GM12878 (cell line): Measurements from ENCODE around the gene POLR2I. TPM values are rescaled to one million over a fixed set of nuclear protein-coding genes. Genes with fewer than 3 reads are reported as not detected.

Experiments
- ATAC-seq: fragments of 200-7000 bp; cut with Tn5 transposase; 3 replicates; pipeline ENCODE4 v1.9.1; 2020; ENCODE audit warnings: mild to moderate bottlenecking, moderate library complexity
- Bru-seq: library from RNA; stranded (reverse); fragments of 400-500 nt; gene quantifications from one replicate; lab custom pipeline; 2021; lab: Mats Ljungman, UMichigan
- BruChase-seq, 2 experiments: library from RNA; stranded (reverse); fragments of 400-500 nt; gene quantifications; one replicate each; lab custom pipeline; 2021; lab: Mats Ljungman, UMichigan
- BruUV-seq: library from RNA; stranded (reverse); fragments of 400-500 nt; replicated peaks from 2 replicates; lab custom pipeline; 2021; lab: Mats Ljungman, UMichigan
- CTCF ChIA-PET: fragments of 300-600 bp; sonication (Branson Sonifier 250); formaldehyde crosslinking; extraction: SDS; loops from one replicate; lab custom pipeline; 2021; ENCODE audit warnings: inconsistent platforms; lab: Yijun Ruan, JAX
- POLR2A ChIA-PET: fragments of 350-600 bp; formaldehyde crosslinking; extraction: SDS; loops from one replicate; lab custom pipeline; 2021; ENCODE audit warnings: inconsistent platforms; lab: Charles Lee
- RAD21 ChIA-PET: fragments of 300-600 bp; sonication (Branson Sonifier 250); formaldehyde crosslinking; loops from one replicate; lab custom pipeline; 2023; ENCODE audit warnings: antibody characterized with exemption; ENCODE audit not compliant: unreplicated experiment; lab: Charles Lee
- SMC1A ChIA-PET: fragments of 300-600 bp; sonication (Branson Sonifier 250); formaldehyde crosslinking; loops from one replicate; lab custom pipeline; 2023; ENCODE audit not compliant: unreplicated experiment, uncharacterized antibody; lab: Charles Lee
- DNase-seq: peaks from one replicate; pipeline ENCODE4 v3.0.0-alpha.2; 2011; ENCODE audit warnings: low read depth, low spot score
- FAIRE-seq: peaks from 3 replicates; lab custom pipeline; 2011; peaks lifted over from hg19 to GRCh38; lab: Jason Lieb, UNC
- H2AFZ ChIP-seq: 2 replicates; pipeline ENCODE4 v1.6.0; 2011; ENCODE audit warnings: low read depth, low read length, control low read depth; ENCODE audit not compliant: control insufficient read depth
- H3K27ac ChIP-seq: 2 replicates; pipeline ENCODE4 v1.5.1; 2011; ENCODE audit warnings: control low read depth; ENCODE audit not compliant: control insufficient read depth, insufficient read depth
- H3K27me3 ChIP-seq, 2 experiments: replicated peaks in 1 of 2; 2 replicates each; pipeline versions ENCODE4 v1.6.0 to v1.6.1; 2011; ENCODE audit warnings: low read length in 1 of 2; ENCODE audit not compliant: control insufficient read depth in 2 of 2, insufficient read depth in 2 of 2
- H3K36me3 ChIP-seq, 2 experiments: 2 replicates each; pipeline ENCODE4 v1.5.1; 2011; ENCODE audit warnings: low read length in 1 of 2; ENCODE audit not compliant: control insufficient read depth in 2 of 2, insufficient read depth in 2 of 2
- H3K4me1 ChIP-seq: 2 replicates; pipeline ENCODE4 v1.6.1; 2011; ENCODE audit warnings: mild to moderate bottlenecking, low read length, moderate library complexity, mixed read lengths; ENCODE audit not compliant: control insufficient read depth, insufficient read depth
- H3K4me2 ChIP-seq: 2 replicates; pipeline ENCODE4 v1.6.0; 2011; ENCODE audit warnings: control low read depth; ENCODE audit not compliant: control insufficient read depth, insufficient read depth
- H3K4me3 ChIP-seq: fragments of 200-600 bp; sonication (generic); 2 replicates; pipeline ENCODE4 v1.5.1; 2016
- H3K79me2 ChIP-seq: 2 replicates; pipeline ENCODE4 v1.6.0; 2011; ENCODE audit warnings: low read length; ENCODE audit not compliant: control insufficient read depth, insufficient read depth
- H3K9ac ChIP-seq: 2 replicates; pipeline ENCODE4 v1.8.0; 2011; ENCODE audit warnings: low read length, control low read depth, mixed read lengths; ENCODE audit not compliant: control insufficient read depth, insufficient read depth
- H3K9me3 ChIP-seq: replicated peaks from 3 replicates; pipeline ENCODE4 v1.5.1; 2011; ENCODE audit warnings: mild to moderate bottlenecking, low read length; ENCODE audit not compliant: control insufficient read depth, insufficient read depth
- H4K20me1 ChIP-seq: 2 replicates; pipeline ENCODE4 v1.6.0; 2011; ENCODE audit not compliant: control insufficient read depth, insufficient read depth
- BCL3 ChIP-seq: IDR thresholded peaks from 2 replicates; pipeline ENCODE4 v1.6.1; 2011; ENCODE audit warnings: borderline replicate concordance, low read depth, mild to moderate bottlenecking, moderate library complexity, low read length; ENCODE audit not compliant: insufficient read depth, poor library complexity, severe bottlenecking
- CHD4 ChIP-seq: fragments of 200-600 bp; sonication (generic); IDR thresholded peaks from 2 replicates; pipeline ENCODE4 v1.6.1; 2016; ENCODE audit warnings: mild to moderate bottlenecking
- GATAD2B ChIP-seq: fragments of 450-650 bp; conservative IDR thresholded peaks from 2 replicates; pipeline ENCODE4 v1.6.1; 2017; ENCODE audit warnings: low read depth, mild to moderate bottlenecking, moderate library complexity
- JUND ChIP-seq: IDR thresholded peaks from 2 replicates; pipeline ENCODE4 v1.6.1; 2012; ENCODE audit warnings: low read depth, mild to moderate bottlenecking, low read length, improper control_type of control experiment, moderate library complexity
- MEF2A ChIP-seq: IDR thresholded peaks from 2 replicates; pipeline ENCODE4 v1.6.1; 2011; ENCODE audit warnings: low read depth, mild to moderate bottlenecking, low read length, moderate library complexity; ENCODE audit not compliant: insufficient read depth
- MTA2 ChIP-seq: fragments of 450-650 bp; IDR thresholded peaks from 2 replicates; pipeline ENCODE4 v1.6.1; 2016; ENCODE audit warnings: low read depth, mild to moderate bottlenecking, moderate library complexity
- MTA3 ChIP-seq: IDR thresholded peaks from 2 replicates; pipeline ENCODE4 v1.6.1; 2012; ENCODE audit warnings: low read length, inconsistent platforms, borderline replicate concordance
- MXI1 ChIP-seq: fragments of 150-350 bp; IDR thresholded peaks from 2 replicates; pipeline ENCODE4 v1.6.1; 2011; ENCODE audit warnings: low read depth, mild to moderate bottlenecking, inconsistent platforms, low read length, improper control_type of control experiment
- NBN ChIP-seq: fragments of 450-650 bp; IDR thresholded peaks from 2 replicates; pipeline ENCODE4 v1.6.1; 2016
- RAD51 ChIP-seq: fragments of 450-650 bp; IDR thresholded peaks from 2 replicates; pipeline ENCODE4 v1.6.1; 2016; ENCODE audit warnings: moderate library complexity, mild to moderate bottlenecking, inconsistent platforms
- RELB ChIP-seq: fragments of 450-650 bp; IDR thresholded peaks from 2 replicates; pipeline ENCODE4 v1.6.1; 2017; ENCODE audit warnings: low read depth, mild to moderate bottlenecking, moderate library complexity
- SMAD5 ChIP-seq: IDR thresholded peaks from 2 replicates; pipeline ENCODE4 v1.6.1; 2016; ENCODE audit warnings: antibody characterized with exemption, low read depth
- SREBF2 ChIP-seq: IDR thresholded peaks from 2 replicates; pipeline ENCODE4 v1.6.1; 2012; ENCODE audit warnings: mild to moderate bottlenecking, low read length
- SRF ChIP-seq, 2 experiments: IDR thresholded peaks; 2 replicates each; pipeline ENCODE4 v1.6.1; 2011; ENCODE audit warnings: low read depth in 2 of 2, low read length in 2 of 2, mild to moderate bottlenecking in 1 of 2, moderate library complexity in 1 of 2
- SUZ12 ChIP-seq: fragments of 200-600 bp; sonication (generic); IDR thresholded peaks from one replicate; pipeline ENCODE4 v1.6.1; 2018; ENCODE audit warnings: antibody characterized with exemption, mild to moderate bottlenecking; ENCODE audit not compliant: unreplicated experiment
- WGBS: methylation state at CpG from one replicate; pipeline ENCODE4 v1.1.6; 2016; ENCODE audit warnings: low lambda C conversion rate; ENCODE audit not compliant: insufficient replicate concordance, insufficient coverage; ENCODE audit errors: missing lambda C conversion rate; 5-methylcytosine and 5-hydroxymethylcytosine counted together
- in situ Hi-C: fragments of 300-500 bp; cut with MboI; formaldehyde crosslinking; loops from 9 replicates; pipeline ENCODE4 v1.14.3; 2018; ENCODE audit warnings: mixed read lengths
- intact Hi-C: fragments of 100-400 bp; cut with micrococcal nuclease; formaldehyde crosslinking; loops from one replicate; pipeline ENCODE4 v1.14.2; 2022; ENCODE audit not compliant: unreplicated experiment
- long read RNA-seq, 2 experiments: library from polyadenylated mRNA; unstranded; transcript quantifications; one replicate each; pipeline ENCODE4 v2.0.0, GENCODE V29; 2019 to 2020
- polyA minus RNA-seq, 3 experiments: library from RNA; depleted of rRNA, polyadenylated mRNA; stranded (reverse); fragments of >200 nt; gene quantifications; 2 replicates each; pipeline ENCODE4 v1.2.3, GENCODE V29; 2011
- polyA plus RNA-seq, 11 experiments: library from polyadenylated mRNA; depleted of rRNA in 4 of 11; unstranded in 6 of 11; stranded (reverse) in 5 of 11; fragments of >200 nt; fragmentation: Nextera tagmentation in 4 of 11; fragmentation: Illumina TruSeq in 1 of 11; extraction: Ambion mirVana in 4 of 11; extraction: Trizol in 1 of 11; gene quantifications; 1 replicate in 1 of 11; 2 replicates in 10 of 11; pipeline versions ENCODE4 v1.2.1 to v1.2.3, GENCODE V29; 2011 to 2016; ENCODE audit warnings: inconsistent platforms in 2 of 11, missing spikeins in 2 of 11, low read depth in 1 of 11
- total RNA-seq, 4 experiments: library from RNA; depleted of rRNA in 3 of 4; stranded (reverse); fragments of >200 nt in 3 of 4; fragmentation: Illumina TruSeq in 1 of 4; extraction: Trizol in 1 of 4; gene quantifications; 2 replicates each; pipeline versions ENCODE4 v1.2.1 to v1.2.3, GENCODE V29; 2013 to 2021

POLR2I gene
- 10.8 and 12.2 TPM in 2 replicates for total RNA-seq (2013; cell fraction: nucleolus; rRNA removed)
- total RNA-seq (2014; rRNA removed) (169 and 194 TPM in 2 replicates), total RNA-seq (2014; rRNA removed; fragmentation: Illumina TruSeq; extraction: Trizol) (80.7 and 85.8 TPM in 2 replicates), total RNA-seq (2021) (106 and 113 TPM in 2 replicates), polyA plus RNA-seq (2011; rRNA removed) (19.4 and 30.9 TPM in 2 replicates), polyA plus RNA-seq (2014; fragmentation: Illumina TruSeq; extraction: Trizol) (21.3 and 61.9 TPM in 2 replicates), polyA plus RNA-seq (2014; fragmentation: Nextera tagmentation; extraction: Ambion mirVana) (100 to 1,000 TPM; 235 to 269 TPM), polyA plus RNA-seq (2014; rRNA removed) (196 and 211 TPM in 2 replicates), polyA plus RNA-seq (2016; fragmentation: Nextera tagmentation; extraction: Ambion mirVana) (100 to 1,000 TPM; 256 to 272 TPM), polyA minus RNA-seq (2011; rRNA and poly(A)+ RNA removed) (81.1 and 122 TPM in 2 replicates), Bru-seq, nascent RNA (percentile 80 among the genes with signal in this experiment), BruChase-seq, experiment 1, labeled RNA remaining after a 6-hour chase (percentile 87 among the genes with signal in this experiment), BruChase-seq, experiment 2, labeled RNA remaining after a 2-hour chase (percentile 76 among the genes with signal in this experiment)
- 85.8 TPM for polyA plus RNA-seq (2011; ENCODE audit: low read depth)
- polyA plus RNA-seq (2011; cell fraction: cytosol; rRNA removed): 72.0 and 156 TPM in 2 replicates
- polyA plus RNA-seq (2011; cell fraction: nucleus; rRNA removed): 72.5 and 75.7 TPM in 2 replicates
- 148 and 162 TPM in 2 replicates for polyA plus RNA-seq (2012)
- 74.6 and 82.4 TPM in 2 replicates for polyA minus RNA-seq (2011; cell fraction: cytosol; rRNA and poly(A)+ RNA removed)
- 37.0 and 51.8 TPM in 2 replicates for polyA minus RNA-seq (2011; cell fraction: nucleus; rRNA and poly(A)+ RNA removed)
- long read RNA-seq, experiment 1, transcript POLR2I-201 (6 exons, 913 nt): major isoform, 74 of 82 reads
- long read RNA-seq, experiment 1, partial matches to known transcripts: 2 of 82 reads
- long read RNA-seq, experiment 1, other reads (novel, unspliced or antisense): 5 of 82 reads
- long read RNA-seq, experiment 2, transcript POLR2I-201 (6 exons, 913 nt): major isoform, 99 of 102 reads
- long read RNA-seq, experiment 2, partial matches to known transcripts: 0 of 102 reads
- long read RNA-seq, experiment 2, other reads (novel, unspliced or antisense): 2 of 102 reads

- no TSS peak for BruUV-seq
- peak; percentile 94 for ATAC-seq
- intact Hi-C loops (loop anchor here (1.0 to 10.0 kb wide), 4 partner anchors 55 to 1260 kb away; partner anchors contain the start of genes THAP8, WDR62, ZNF146 and ZNF527), in situ Hi-C loops (loop anchor here (10.0 kb wide), 1 partner anchor 370 kb away; the partner anchor contains the start of gene ZNF566)
- SMC1A ChIA-PET: interaction anchor here (0.7 to 2.9 kb wide), 8 partner anchors 10 to 233 kb away, joined by 3 to 12 read pairs (median 3); partner anchors contain the start of genes ZNF146 and ZNF565
- RAD21 ChIA-PET: interaction anchor here (0.6 to 1.9 kb wide), 8 partner anchors 13 to 471 kb away, joined by 3 to 5 read pairs (median 3); partner anchors contain the start of gene ALKBH6
- peak within 1 kb of the TSS; percentile 96 for H3K9ac ChIP-seq
- CTCF ChIA-PET: interaction anchor here (0.6 to 2.9 kb wide), 9 partner anchors 13 to 655 kb away, joined by 3 to 10 read pairs (median 4); partner anchors contain the start of gene THAP8
- H3K79me2 ChIP-seq: peaks cover 24% of the 10 kb centered on the region
- DNase-seq: peak; percentile 97
- H3K27ac ChIP-seq: peak within 1 kb of the TSS; percentile 80
- POLR2A ChIA-PET: interaction anchor here (0.6 to 1.6 kb wide), 8 partner anchors 11 to 101 kb away, joined by 3 to 11 read pairs (median 4); partner anchors contain the start of genes ALKBH6, CAPNS1, ZNF146 and ZNF565
- under 1% methylated on average over 58 of the region's 60 CpGs for WGBS
- H3K36me3 ChIP-seq: peaks cover 4% of the 10 kb centered on the region in 2 experiments
- peak; percentile 99 for FAIRE-seq
- H3K27me3 ChIP-seq: no peaks in the 10 kb centered on the region
- peak within 1 kb of the TSS; percentile 88 for H2AFZ ChIP-seq
- H3K4me2 ChIP-seq: peak within 1 kb of the TSS; percentile 94
- H3K9me3 ChIP-seq: no peaks in the 10 kb centered on the region
- H3K4me3 ChIP-seq: peak within 1 kb of the TSS; percentile 89
- H3K4me1 ChIP-seq: peaks cover 9% of the 10 kb centered on the region
- H4K20me1 ChIP-seq: no peaks in the 10 kb centered on the region
- TF ChIP-seq CHD4 (no peak), SUZ12 (no peak), NBN (peak; percentile 69), MEF2A (no peak), MTA2 (no peak), BCL3 (no peak), RAD51 (peak; percentile 84), MTA3 (no peak), MXI1 (peak; percentile 99), SREBF2 (peak; percentile 74; the same call in 1 of the 2 replicates), RELB (peak; percentile 65; the same call in 1 of the 2 replicates), JUND (no peak), GATAD2B (0 out of 2 replicates have a peak, but pooled peaks have one; percentile 17), SMAD5 (0 out of 2 replicates have a peak, but pooled peaks have one; percentile 43), SRF (IDR thresholded peaks at IDR 0.05; ENCODE audit: low read depth in 2 of 2, low read length in 2 of 2) (no peak)
These were observed at the start of gene POLR2I for GRCh38 chr19:36114721-36115452. Gene POLR2I, minus strand, starts transcription at chr19:36114875. Its CDS starts 19 bp downstream, at chr19:36114856.
